OCI-LY3 (cell line): ENCODE data around the gene SLC4A4.

Experiments used
- EZH2phosphoT487 ChIP-seq: fragments of 200-600 bp; shearing (Covaris generic); IDR thresholded peaks from 2 replicates; pipeline ENCODE4 v1.6.1; 2018; ENCODE audit warnings: antibody characterized with exemption, mixed run types, low read depth
- TF ChIP-seq, protein P1 (sequence below): fragments of 200-600, 300-600 bp; sonication (generic); IDR thresholded peaks from 2 replicates; pipeline ENCODE4 v1.5.1; 2014; ENCODE audit warnings: antibody characterized with exemption, low read length, low read depth

DNA sequence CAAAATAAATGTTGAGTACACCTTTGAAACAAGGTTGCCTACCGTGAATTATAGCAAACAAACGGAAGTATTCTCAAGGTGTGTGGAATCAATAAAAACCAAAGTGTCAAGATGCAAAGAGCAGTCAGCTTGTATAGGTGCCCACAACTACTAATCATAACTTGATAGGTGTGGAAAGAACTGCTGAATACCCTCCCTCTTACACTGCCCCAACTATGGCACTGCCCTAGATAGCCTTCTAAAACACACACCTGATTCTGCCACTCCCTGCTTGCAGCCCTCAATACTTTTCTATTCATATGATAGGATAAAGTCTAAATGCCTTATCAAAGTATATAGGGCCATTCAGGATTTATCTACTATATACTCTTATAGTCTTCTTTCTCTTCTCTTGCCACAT, 31.1 kb upstream of the SLC4A4 start:
- TF ChIP-seq, protein P1, sequence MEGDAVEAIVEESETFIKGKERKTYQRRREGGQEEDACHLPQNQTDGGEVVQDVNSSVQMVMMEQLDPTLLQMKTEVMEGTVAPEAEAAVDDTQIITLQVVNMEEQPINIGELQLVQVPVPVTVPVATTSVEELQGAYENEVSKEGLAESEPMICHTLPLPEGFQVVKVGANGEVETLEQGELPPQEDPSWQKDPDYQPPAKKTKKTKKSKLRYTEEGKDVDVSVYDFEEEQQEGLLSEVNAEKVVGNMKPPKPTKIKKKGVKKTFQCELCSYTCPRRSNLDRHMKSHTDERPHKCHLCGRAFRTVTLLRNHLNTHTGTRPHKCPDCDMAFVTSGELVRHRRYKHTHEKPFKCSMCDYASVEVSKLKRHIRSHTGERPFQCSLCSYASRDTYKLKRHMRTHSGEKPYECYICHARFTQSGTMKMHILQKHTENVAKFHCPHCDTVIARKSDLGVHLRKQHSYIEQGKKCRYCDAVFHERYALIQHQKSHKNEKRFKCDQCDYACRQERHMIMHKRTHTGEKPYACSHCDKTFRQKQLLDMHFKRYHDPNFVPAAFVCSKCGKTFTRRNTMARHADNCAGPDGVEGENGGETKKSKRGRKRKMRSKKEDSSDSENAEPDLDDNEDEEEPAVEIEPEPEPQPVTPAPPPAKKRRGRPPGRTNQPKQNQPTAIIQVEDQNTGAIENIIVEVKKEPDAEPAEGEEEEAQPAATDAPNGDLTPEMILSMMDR: no peak
- no peak for TF ChIP-seq EZH2phosphoT487
